ENCODE data around the gene PGLYRP2.

Gene PGLYRP2

GRCh38 chr19:15444505-15445226 lies 34.6 kb downstream of the PGLYRP2 start:
- in situ Hi-C loops (cut with MboI; ENCODE audit: low pct_unique_long_range_greater_than_20kb, low sequenced_read_pairs), result no loop called here
- DNase-seq, result no peak

GRCh38 chr19:15443838-15444237 lies 35.5 kb downstream of the PGLYRP2 start:
- in situ Hi-C loops (cut with MboI; ENCODE audit: low pct_unique_long_range_greater_than_20kb, low sequenced_read_pairs), result no loop called here
- DNase-seq, result no peak

GRCh38 chr19:15443325-15443724 lies 36.0 kb downstream of the PGLYRP2 start:
- DNase-seq, result no peak
- in situ Hi-C loops (cut with MboI; ENCODE audit: low pct_unique_long_range_greater_than_20kb, low sequenced_read_pairs), result no loop called here

GRCh38 chr19:15442142-15442920 lies 37.0 kb downstream of the PGLYRP2 start:
- in situ Hi-C loops (cut with MboI; ENCODE audit: low pct_unique_long_range_greater_than_20kb, low sequenced_read_pairs), result no loop called here

DNA sequence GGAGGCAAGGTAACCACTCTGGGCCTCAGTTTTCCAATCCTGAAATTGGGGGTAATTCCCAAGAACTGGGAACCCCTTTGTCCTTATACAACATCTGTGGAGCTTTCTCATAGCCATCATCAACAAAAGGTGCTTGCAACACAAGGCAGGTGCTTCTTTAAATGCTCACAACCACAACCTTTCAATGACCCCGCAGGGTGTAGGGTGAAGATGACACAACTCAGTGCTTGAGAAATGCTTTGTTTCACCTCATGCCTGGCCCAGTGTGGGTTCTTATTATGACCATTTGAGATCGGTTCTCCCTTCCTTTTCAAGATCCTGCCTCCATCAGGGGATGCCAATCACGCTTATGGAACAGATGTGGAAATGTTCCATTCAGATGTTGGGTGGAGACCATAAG lies 38.0 kb downstream of the PGLYRP2 start:
- no peak for DNase-seq
- in situ Hi-C loops (cut with MboI; ENCODE audit: low pct_unique_long_range_greater_than_20kb, low sequenced_read_pairs), result no loop called here

More at GRCh38 chr19:15442142-15442920, 37.0 kb downstream of the PGLYRP2 start:
- no peak for DNase-seq

- DNase-seq, result no peak
- in situ Hi-C loops (cut with MboI; ENCODE audit: low pct_unique_long_range_greater_than_20kb, low sequenced_read_pairs), result no loop called here
These were observed 39.3 kb downstream of the PGLYRP2 start for GRCh38 chr19:15439821-15440641.

DNA sequence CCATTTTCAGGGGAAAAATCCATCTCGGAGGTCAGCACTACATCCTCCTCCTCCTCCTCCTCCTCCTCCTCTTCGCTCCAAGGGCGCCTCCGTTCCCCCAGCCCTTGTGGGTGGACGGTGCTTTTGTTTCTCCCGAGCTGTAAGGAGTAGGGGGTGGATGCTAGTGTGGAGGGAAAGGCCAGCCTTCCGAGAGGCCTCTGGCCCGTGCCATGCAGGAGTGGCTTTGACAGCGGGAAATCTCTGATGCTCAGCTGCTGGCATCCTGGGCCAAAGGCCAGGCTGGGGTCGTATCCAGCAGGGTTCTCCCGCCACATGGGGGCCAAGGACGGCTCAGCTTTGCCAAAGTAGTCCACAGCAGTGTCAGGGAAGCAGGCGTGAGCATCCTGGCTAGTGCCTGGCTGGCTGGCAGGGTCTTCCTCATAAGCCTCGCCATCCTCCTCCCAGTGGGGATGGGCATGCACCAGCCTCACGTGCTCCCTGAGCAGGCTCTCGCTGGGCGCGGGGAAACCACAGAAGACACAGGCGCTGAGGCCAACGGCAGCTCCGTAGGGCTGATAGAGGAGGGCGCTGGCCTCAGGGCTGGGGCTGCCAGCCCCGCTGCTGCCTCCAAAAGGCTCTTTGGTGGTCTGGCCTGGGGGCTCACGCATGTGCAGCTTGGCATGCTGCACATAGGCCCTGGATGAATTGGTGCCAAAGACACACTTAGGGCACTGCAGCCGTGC lies 40.1 kb downstream of the PGLYRP2 start:
- in situ Hi-C loops (cut with MboI; ENCODE audit: low pct_unique_long_range_greater_than_20kb, low sequenced_read_pairs), result no loop called here
- DNase-seq, result no peak

GRCh38 chr19:15438577-15438976 lies 40.7 kb downstream of the PGLYRP2 start:
- in situ Hi-C loops (cut with MboI; ENCODE audit: low pct_unique_long_range_greater_than_20kb, low sequenced_read_pairs), result no loop called here
- no peak for DNase-seq

DNA sequence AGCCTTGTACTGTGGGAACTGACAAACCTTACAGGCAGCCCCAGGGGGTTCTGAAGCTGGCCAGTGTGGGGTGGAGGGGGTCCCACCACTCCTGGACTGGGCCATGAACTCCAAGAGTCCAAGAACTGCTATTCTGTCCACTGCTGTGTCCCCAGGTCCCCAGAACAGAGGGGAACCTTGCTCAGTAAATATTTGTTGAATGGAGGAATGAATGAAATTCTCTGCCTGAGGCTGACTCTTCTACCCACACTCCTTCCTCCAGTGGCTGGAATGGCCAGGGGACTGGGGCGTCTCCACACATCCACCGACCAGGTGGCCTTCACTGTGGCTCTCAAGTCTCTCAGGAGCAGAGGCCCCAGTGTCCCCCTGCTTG lies 41.2 kb downstream of the PGLYRP2 start:
- in situ Hi-C loops (cut with MboI; ENCODE audit: low pct_unique_long_range_greater_than_20kb, low sequenced_read_pairs), result no loop called here
- no peak for DNase-seq

- in situ Hi-C loops (cut with MboI; ENCODE audit: low pct_unique_long_range_greater_than_20kb, low sequenced_read_pairs), result no loop called here
- no peak for DNase-seq
These were observed 41.8 kb downstream of the PGLYRP2 start for GRCh38 chr19:15437355-15438123.

- no peak for DNase-seq
- in situ Hi-C loops (cut with MboI; ENCODE audit: low pct_unique_long_range_greater_than_20kb, low sequenced_read_pairs), result no loop called here
These were observed 42.5 kb downstream of the PGLYRP2 start for GRCh38 chr19:15436826-15437110.

- in situ Hi-C loops (cut with MboI; ENCODE audit: low pct_unique_long_range_greater_than_20kb, low sequenced_read_pairs), result no loop called here
- DNase-seq, result no peak
These were observed 43.1 kb downstream of the PGLYRP2 start for GRCh38 chr19:15436012-15436825.

- in situ Hi-C loops (cut with MboI; ENCODE audit: low pct_unique_long_range_greater_than_20kb, low sequenced_read_pairs), result no loop called here
These were observed 45.7 kb downstream of the PGLYRP2 start for GRCh38 chr19:15433519-15434069.

GRCh38 chr19:15432629-15433518 lies 46.4 kb downstream of the PGLYRP2 start:
- in situ Hi-C loops (cut with MboI; ENCODE audit: low pct_unique_long_range_greater_than_20kb, low sequenced_read_pairs), result no loop called here
- DNase-seq, result peak; percentile 86

More at GRCh38 chr19:15433519-15434069, 45.7 kb downstream of the PGLYRP2 start:
- DNase-seq, result no peak

- in situ Hi-C loops (cut with MboI; ENCODE audit: low pct_unique_long_range_greater_than_20kb, low sequenced_read_pairs), result no loop called here
- peak; percentile 20 for DNase-seq
These were observed 47.2 kb downstream of the PGLYRP2 start for GRCh38 chr19:15432018-15432494.

DNA sequence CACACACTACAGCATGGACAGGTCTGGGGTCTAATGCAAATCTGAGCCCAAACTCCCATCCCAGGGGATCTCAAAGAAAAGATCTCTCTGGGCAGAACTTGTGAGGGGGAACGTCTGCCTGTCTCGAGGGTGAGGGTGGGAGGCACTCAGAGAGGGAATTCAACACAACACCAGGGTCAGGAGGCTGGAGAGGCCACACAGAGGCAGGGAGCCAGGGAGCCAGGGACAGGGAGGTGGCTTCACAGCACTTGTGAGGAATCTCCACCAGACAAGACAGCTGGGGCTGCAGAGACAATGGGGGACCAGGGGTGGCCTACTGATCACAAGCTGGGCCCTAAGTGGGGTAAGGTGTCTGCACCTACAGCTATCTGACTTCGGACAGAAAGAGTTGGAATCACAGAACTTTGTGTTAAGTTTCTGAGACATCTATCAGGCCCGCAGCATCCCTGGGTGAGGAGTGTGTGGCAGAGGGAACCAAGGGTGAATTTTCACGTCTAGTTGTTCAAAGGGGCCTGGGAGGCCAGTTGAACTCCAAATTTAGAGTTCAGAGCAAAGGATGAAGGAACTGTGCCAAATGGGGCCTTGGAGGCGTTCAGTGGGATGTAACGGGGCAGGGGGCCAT lies 47.8 kb downstream of the PGLYRP2 start:
- in situ Hi-C loops (cut with MboI; ENCODE audit: low pct_unique_long_range_greater_than_20kb, low sequenced_read_pairs), result no loop called here
- DNase-seq, result no peak

All from KBM-7 (cell line).